ENCODE results near the gene LTBR. TPM values are rescaled to one million over a fixed set of nuclear protein-coding genes. Genes with fewer than 3 reads are reported as not detected.

The LTBR gene
- total RNA-seq, 4 donors from 2014 or later = 73.1 to 157 (median 80.2) TPM

GRCh38 chr12:6337958-6338433 lies 46.0 kb upstream of the LTBR start:
- TF ChIP-seq CTCF (IDR thresholded peaks at IDR 0.05; ENCODE audit: low read depth) = no peak

DNA sequence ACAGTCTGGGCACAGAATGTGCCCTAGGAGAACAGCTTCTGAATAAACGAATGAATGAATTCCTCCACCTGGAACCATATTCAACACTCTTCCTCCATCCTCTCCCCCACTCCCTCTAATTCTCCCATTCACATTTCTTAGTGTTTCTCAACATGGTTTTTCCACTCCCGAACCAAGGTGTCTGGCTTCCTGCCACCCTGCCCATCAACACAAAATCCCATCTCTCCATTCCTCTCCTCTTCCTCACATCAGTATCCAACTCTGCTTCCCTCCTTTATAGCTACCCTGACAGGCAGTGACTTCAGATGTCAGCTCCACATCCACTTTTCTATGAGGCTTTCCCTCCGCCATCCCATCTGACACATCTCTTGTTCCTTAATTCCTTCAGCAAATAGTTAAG lies 45.0 kb upstream of the LTBR start:
- TF ChIP-seq CTCF (IDR thresholded peaks at IDR 0.05; ENCODE audit: low read depth) = no peak

DNA sequence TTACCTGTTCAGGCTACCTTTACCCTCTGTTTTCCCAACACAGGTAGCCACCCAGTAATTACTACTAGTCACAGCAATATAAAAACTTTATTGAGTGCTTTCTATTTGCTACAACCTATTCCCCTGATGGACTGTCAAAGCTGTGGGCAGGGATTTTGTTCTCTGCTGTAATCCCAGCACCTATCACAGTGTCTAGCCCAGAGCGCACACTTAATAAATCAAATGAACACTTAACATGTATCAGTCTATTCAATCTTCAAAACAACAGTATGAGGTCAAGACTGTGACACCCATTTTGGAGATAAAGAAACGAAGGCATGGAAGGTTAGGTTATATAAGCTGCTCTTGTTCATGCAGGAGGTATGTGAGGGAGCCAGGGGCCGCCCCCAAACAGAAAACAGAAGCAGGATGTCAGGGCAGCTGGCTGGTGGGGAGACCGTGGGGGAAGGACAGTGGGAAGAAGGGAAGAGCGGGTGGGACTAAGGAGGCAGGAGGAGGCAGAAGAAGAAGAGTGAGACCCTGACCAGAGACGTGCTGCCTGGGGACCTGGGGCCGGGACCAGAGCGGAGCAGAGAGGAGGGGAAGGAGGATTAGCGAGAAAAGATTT lies 43.8 kb upstream of the LTBR start:
- no peak for TF ChIP-seq CTCF (IDR thresholded peaks at IDR 0.05; ENCODE audit: low read depth)

DNA sequence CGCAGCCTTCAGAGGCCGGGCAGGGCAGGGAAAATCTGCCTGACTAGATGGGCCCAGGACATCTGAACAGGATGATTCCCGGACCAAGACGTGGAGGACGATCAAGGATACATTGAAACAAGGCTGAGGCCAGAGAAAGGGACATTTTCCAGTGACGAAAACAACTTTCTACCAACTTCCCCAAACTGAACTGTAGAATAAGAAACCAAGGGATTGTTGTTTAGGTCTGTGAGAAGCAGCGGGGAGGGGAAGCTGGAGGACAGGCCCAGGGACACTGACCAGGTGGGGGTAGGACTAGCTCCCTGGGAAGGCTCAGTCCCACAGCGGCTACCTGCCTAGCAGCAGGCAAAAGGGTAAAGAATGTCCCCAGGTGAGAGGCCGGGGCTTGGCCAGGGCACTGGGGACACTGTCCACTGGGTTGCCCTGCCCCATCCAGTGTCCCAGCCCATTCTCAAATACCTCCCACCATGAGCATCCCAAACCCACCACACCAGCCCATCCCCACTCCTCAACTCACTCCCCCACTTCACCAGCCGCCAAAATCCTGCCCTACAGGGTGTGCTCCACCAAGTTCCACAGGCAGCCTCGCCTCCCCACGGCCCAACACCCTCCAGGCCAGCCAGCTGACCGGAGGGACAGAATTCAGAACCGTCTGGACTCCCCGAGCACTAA lies 43.1 kb upstream of the LTBR start:
- TF ChIP-seq CTCF (IDR thresholded peaks at IDR 0.05; ENCODE audit: low read depth) = no peak

GRCh38 chr12:6341417-6342139 lies 42.4 kb upstream of the LTBR start, which contains the start of gene TNFRSF1A:
TSS of gene TNFRSF1A (minus strand) at chr12:6342076. CDS start at chr12:6341814, 262 bp downstream.
- no peak for TF ChIP-seq CTCF (IDR thresholded peaks at IDR 0.05; ENCODE audit: low read depth)

GRCh38 chr12:6342140-6342889 lies 41.6 kb upstream of the LTBR start:
- TF ChIP-seq CTCF (IDR thresholded peaks at IDR 0.05; ENCODE audit: low read depth) = no peak
